HEK293T (cell line): ENCODE results near the gene CPT1C.
A peak's percentile ranks its signal among the peaks of the same experiment; 100 is the strongest.

ENCODE experiments used
- CTCF ChIA-PET: fragments of 350-600 bp; formaldehyde crosslinking; extraction: SDS; loops from one replicate; lab custom pipeline; 2021; ENCODE audit warnings: antibody characterized with exemption, inconsistent platforms; lab: Yijun Ruan, JAX
- POLR2A ChIA-PET: fragments of 350-600 bp; formaldehyde crosslinking; extraction: SDS; loops from one replicate; lab custom pipeline; 2020; ENCODE audit warnings: antibody characterized with exemption, inconsistent platforms; lab: Yijun Ruan, JAX
- DNase-seq: peaks from one replicate; pipeline ENCODE4 v3.0.0; 2012; ENCODE audit warnings: mixed read lengths; ENCODE audit errors: extremely low spot score
- ARNT ChIP-seq: fragments of 450-650 bp; IDR thresholded peaks from 2 replicates; pipeline ENCODE4 v1.6.1; 2017; ENCODE audit warnings: mild to moderate bottlenecking
- BHLHE40 ChIP-seq: fragments of 450-650 bp; IDR thresholded peaks from 2 replicates; pipeline ENCODE4 v1.6.1; 2016; ENCODE audit warnings: mild to moderate bottlenecking, moderate library complexity, borderline replicate concordance
- CTBP1 ChIP-seq: fragments of 450-650 bp; IDR thresholded peaks from 2 replicates; pipeline ENCODE4 v1.6.1; 2016; ENCODE audit warnings: borderline replicate concordance
- ELF4 ChIP-seq: fragments of 450-650 bp; IDR thresholded peaks from 2 replicates; pipeline ENCODE4 v1.6.1; 2017; ENCODE audit warnings: antibody characterized with exemption
- FOXA1 ChIP-seq: fragments of 450-650 bp; IDR thresholded peaks from 2 replicates; pipeline ENCODE4 v1.6.1; 2016; ENCODE audit warnings: mild to moderate bottlenecking
- FOXK2 ChIP-seq: fragments of 450-650 bp; IDR thresholded peaks from 2 replicates; pipeline ENCODE4 v1.6.1; 2016; ENCODE audit warnings: mild to moderate bottlenecking
- FOXM1 ChIP-seq: fragments of 450-650 bp; IDR thresholded peaks from 2 replicates; pipeline ENCODE4 v1.6.1; 2017; ENCODE audit warnings: mild to moderate bottlenecking, borderline replicate concordance
- HDGF ChIP-seq: fragments of 450-650 bp; IDR thresholded peaks from 2 replicates; pipeline ENCODE4 v1.6.1; 2017; ENCODE audit warnings: antibody characterized with exemption, borderline replicate concordance
- L3MBTL2 ChIP-seq: fragments of 450-650 bp; conservative IDR thresholded peaks from 2 replicates; pipeline ENCODE4 v1.6.1; 2016; ENCODE audit warnings: mild to moderate bottlenecking
- LEF1 ChIP-seq: fragments of 450-650 bp; IDR thresholded peaks from 2 replicates; pipeline ENCODE4 v1.6.1; 2017; ENCODE audit warnings: mild to moderate bottlenecking, borderline replicate concordance
- NFRKB ChIP-seq: fragments of 450-650 bp; IDR thresholded peaks from 2 replicates; pipeline ENCODE4 v1.6.1; 2016; ENCODE audit warnings: mild to moderate bottlenecking, moderate library complexity
- PKNOX1 ChIP-seq: fragments of 450-650 bp; IDR thresholded peaks from 2 replicates; pipeline ENCODE4 v1.6.1; 2016
- SP1 ChIP-seq: fragments of 450-650 bp; IDR thresholded peaks from 2 replicates; pipeline ENCODE4 v1.6.1; 2017
- SUZ12 ChIP-seq: fragments of 450-650 bp; IDR thresholded peaks from 2 replicates; pipeline ENCODE4 v1.6.1; 2016; ENCODE audit warnings: mild to moderate bottlenecking
- TARDBP ChIP-seq: fragments of 450-650 bp; IDR thresholded peaks from 2 replicates; pipeline ENCODE4 v1.6.1; 2016
- ZNF384 ChIP-seq: fragments of 450-650 bp; IDR thresholded peaks from 2 replicates; pipeline ENCODE4 v1.6.1; 2016

CPT1C gene

DNA sequence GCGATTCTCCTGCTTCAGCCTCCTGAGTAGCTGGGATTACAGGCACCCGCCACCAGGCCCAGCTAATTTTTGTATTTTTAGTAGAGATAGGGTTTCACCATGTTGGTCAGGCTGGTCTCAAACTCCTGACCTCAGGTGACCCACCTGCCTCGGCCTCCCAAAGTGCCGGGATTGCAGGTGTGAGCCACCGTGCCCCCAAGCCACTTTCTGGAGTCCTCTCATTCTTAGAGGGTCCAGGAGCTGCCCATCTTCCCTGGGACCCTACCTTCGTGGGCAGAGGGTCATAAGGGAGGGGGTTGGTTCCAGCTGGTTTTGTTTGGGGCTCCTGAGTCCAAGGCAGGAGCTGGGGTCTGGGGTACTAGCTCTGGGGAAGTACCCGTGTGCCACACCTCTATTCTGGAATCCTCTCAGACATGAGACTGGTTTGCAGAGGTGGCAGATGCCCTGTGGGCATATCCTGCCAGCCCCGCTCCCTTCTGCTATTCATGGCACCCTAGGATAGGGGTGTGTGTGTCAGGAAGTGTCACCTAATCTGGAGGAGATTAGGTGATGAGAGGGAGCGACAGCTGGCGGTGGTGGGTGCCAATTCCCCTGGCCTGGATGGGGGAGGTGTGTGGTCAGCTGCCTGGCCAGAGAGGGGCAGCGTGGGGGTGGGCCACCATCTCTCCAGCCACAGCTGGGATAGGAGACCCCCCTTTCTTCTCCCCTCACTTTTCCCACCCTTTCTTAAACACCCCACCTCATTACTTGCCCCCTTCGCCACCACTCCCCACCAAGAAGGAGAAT, 11.7 kb upstream of the CPT1C start:
- CTCF ChIA-PET = interaction anchor here (0.5 to 2.0 kb wide), 8 partner anchors 9 to 639 kb away, joined by 3 to 6 read pairs (median 4); partner anchors contain the start of genes BCL2L12 and IRF3
- DNase-seq = no peak
- POLR2A ChIA-PET = interaction anchor here (0.5 to 1.6 kb wide), 5 partner anchors 12 to 121 kb away, joined by 3 to 5 read pairs (median 3); partner anchors contain the start of genes RRAS and SCAF1

DNA sequence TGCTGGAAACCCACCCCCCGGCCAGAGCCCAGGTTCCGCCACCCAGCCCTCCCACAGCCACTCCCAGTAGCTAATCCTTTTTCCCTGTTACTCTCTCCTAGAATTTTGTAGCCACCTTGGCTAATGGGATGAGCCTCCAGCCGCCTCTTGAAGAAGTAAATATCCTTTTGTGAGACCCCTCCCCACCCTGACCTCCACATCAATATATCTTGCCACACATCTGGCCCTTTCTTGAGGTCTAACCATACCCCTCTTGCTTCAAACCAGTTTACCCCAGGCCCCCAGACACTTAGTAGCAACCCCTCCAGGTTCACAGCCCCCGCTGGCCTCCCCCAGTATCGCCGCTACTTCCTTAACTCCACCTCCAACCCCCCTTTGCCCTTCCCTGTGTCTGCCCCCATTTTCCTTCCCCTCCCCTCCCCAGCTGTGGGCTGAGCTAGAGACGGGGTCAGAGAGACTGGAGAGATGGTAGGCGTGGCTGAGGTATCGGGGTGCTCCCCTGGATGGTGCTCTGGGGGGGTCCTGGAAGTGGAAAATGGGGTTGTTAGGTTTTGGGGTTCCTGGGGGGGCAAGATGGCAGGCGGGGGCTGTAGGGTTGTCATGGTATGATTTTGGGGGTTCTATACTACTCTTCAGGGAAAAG, 11.0 kb upstream of the CPT1C start:
- ChIA-PET POLR2A (interaction anchor here (0.6 to 1.0 kb wide), 2 partner anchors 38 to 123 kb away, joined by 3 read pairs; partner anchors contain the start of gene SCAF1), CTCF (interaction anchor here (0.7 to 2.0 kb wide), 5 partner anchors 9 to 204 kb away, joined by 3 to 6 read pairs (median 4); no protein-coding TSS in a partner anchor)
- no peak for DNase-seq
- TF ChIP-seq FOXM1 = no peak
- TF ChIP-seq ZNF384 = no peak
- TF ChIP-seq NFRKB = no peak
- no peak for TF ChIP-seq LEF1
- no peak for TF ChIP-seq ELF4
- TF ChIP-seq SP1 = no peak
- no peak for TF ChIP-seq PKNOX1
- TF ChIP-seq ARNT = no peak
- no peak for TF ChIP-seq L3MBTL2
- no peak for TF ChIP-seq FOXA1
- TF ChIP-seq BHLHE40 = no peak
- no peak for TF ChIP-seq CTBP1
- no peak for TF ChIP-seq HDGF
- no peak for TF ChIP-seq SUZ12
- no peak for TF ChIP-seq FOXK2

More for the DNA sequence above, 11.7 kb upstream of the CPT1C start:
- TF ChIP-seq L3MBTL2 (no peak), ZNF384 (no peak), ELF4 (no peak), PKNOX1 (no peak), FOXK2 (no peak), LEF1 (no peak), FOXM1 (no peak), FOXA1 (no peak), TARDBP (no peak), BHLHE40 (no peak), SP1 (no peak), NFRKB (no peak), HDGF (no peak), SUZ12 (no peak), ARNT (no peak), CTBP1 (no peak)

DNA sequence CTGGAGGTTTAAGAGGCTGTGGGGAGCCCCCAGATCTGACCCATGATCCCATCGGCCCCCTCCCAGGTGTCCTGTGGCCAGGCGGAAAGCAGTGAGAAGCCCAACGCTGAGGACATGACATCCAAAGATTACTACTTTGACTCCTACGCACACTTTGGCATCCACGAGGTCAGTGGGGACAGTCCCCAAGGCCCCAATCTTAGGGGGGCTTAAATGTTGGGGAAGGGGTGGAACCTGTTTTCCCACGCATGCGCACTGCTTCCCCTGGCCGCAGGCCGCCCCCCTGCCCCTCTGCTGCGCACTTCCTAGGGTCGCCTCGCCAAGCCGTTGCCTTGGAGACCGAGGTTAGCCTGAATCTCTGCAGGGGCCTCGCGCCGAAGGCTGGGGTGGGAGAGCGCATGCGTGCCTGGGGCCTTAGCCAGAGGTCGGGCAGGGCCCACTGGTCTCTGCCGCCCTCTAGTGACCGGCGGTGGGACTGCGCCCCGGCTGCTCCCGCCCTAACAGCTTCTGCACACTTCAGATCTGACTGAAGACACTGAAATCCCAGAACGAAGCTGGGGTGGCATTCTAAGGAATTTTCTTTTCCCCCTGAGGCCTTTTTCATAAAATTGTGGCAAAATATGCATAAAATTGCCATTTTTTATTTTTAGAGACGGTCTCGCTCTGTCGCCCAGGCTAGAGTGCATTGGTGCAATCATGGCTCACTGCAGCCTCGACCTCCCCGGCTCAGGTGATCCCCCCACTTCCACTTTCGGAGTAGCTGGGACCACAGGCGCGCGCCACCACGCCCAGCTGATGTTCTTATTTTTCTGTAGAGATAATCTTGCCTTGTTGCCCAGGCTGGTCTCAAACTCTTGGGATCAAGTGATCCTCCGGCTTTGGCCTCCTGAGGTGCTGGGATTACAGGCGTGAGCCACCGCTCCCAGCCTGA, 10.2 kb upstream of the CPT1C start:
- DNase-seq = peak; percentile 91

GRCh38 chr19:49681830-49682229, 9.1 kb upstream of the CPT1C start:
- TF ChIP-seq LEF1 (no peak), SP1 (no peak), BHLHE40 (no peak), SUZ12 (no peak), NFRKB (no peak), L3MBTL2 (no peak), FOXM1 (no peak), PKNOX1 (no peak), CTBP1 (no peak), FOXA1 (no peak), ELF4 (no peak), ZNF384 (no peak), ARNT (no peak), FOXK2 (no peak), HDGF (no peak), TARDBP (no peak)
- CTCF ChIA-PET = no interaction called here
- POLR2A ChIA-PET = no interaction called here
- DNase-seq = no peak

More for the DNA sequence above, 10.2 kb upstream of the CPT1C start:
- POLR2A ChIA-PET = interaction anchor here (0.6 kb wide), 1 partner anchor 122 kb away, joined by 3 read pairs; no protein-coding TSS in a partner anchor
- TF ChIP-seq SP1 (no peak), ZNF384 (no peak), FOXK2 (no peak), L3MBTL2 (no peak), TARDBP (no peak), BHLHE40 (no peak), NFRKB (no peak), ELF4 (no peak), FOXM1 (no peak), PKNOX1 (no peak), LEF1 (no peak), FOXA1 (no peak), SUZ12 (no peak), HDGF (no peak), ARNT (no peak), CTBP1 (no peak)
- CTCF ChIA-PET = interaction anchor here (0.5 to 1.2 kb wide), 4 partner anchors 16 to 134 kb away, joined by 3 to 4 read pairs (median 4); partner anchors contain the start of genes BCL2L12, IRF3 and RRAS
